ENCODE measurements around the gene PPP2R2B.

The PPP2R2B gene

DNA sequence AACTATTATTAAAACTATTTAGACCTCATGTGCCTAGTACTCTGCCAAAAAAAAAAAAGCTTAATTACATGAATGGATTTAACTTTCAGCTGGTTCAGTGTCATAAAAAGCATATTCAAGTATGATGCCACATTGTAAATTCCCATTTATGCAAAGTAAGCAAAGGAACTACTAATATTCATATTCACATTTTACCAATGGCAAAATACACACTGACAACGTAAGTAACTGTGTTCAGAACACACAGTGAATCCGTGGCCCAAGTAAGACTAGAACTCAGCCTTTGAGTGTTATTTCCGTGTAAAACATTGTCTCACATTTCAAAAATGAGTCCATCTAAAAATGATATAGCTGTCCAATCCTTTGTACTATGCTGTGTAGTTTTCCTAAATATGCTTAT, 56.8 kb downstream of the PPP2R2B start:
- DNase-seq, result no peak

DNA sequence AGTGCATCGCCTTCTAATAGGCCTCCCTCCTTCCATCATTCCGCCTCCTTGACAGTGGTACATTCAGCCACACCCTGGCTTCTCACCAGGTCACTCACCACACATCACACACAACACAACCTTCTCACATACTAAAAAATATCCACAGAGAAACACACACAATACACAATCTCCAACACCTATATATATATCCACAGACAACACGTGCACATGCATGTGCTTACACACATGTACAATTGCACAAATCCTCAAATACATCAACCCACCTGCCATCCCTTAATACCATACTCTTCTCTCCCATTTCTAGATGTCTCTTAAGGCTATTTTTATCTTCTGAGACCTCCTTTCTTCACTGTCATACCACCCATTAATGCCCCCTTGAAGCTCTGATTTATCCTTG, 57.6 kb downstream of the PPP2R2B start:
- DNase-seq, result no peak

DNA sequence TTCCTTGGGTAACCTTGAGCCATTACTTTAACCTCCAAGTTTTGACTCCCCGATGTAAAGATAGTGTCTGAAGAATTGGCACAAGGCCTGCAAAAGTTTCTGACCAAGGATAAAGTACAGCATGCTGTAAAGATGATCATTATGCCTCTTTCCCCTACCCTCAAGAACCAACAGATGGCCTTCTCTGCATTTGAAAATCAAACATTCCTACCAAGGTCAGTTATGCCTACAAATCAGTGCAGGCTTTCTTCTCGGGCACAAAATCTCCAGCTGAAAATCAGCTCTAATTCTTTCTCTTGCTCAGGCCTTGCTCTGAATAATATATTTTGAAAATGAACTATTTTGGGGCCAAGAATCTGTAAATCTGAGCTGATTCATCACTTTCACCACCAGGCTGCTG, 59.7 kb downstream of the PPP2R2B start:
- no peak for DNase-seq

DNA sequence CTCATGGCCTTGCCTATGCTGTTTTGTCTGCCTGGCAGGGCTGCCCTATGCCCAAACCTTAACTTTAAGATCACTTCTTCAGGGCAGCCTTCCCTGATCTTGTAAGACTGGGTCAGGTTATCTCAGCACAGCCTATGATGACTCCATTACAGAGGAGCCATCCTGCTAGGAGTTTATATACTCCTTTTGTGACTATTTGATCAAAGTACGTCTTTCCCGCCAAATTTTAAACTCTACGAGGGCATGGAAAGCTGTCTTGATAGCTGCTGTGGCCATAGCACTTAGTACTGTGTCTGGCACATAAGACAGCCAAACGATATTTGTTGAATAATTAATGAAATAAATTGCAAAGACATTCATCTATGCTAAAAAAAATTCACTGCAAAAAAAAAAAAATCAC, 60.6 kb downstream of the PPP2R2B start:
- no peak for DNase-seq

DNA sequence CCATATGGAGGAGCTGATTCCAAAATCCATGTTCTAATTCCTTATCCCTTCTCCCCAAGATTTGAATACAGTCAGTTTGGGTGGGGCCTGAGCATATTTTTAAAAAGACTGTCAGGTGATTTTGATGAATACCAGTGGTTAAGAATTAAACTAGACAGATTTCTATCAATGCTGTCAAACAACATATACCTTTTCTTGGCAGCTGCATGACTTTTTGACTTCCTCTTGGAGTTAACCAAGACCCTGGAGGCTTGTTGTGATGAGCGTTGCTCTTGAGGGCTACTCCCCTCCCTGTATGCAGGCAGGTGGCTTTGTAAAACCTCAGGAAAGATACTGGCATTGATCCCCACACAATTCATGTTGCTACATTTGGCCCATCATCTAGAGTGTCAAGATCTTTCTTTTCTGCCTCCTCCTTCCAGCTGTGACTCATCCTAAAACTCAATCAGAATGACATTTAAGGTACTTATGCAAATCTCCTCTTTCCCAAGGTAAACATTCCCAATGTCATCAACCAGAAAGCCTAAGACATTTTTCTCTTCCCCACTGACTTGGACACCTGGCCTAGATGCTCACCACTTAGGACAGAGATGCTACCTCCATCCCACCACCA, 61.7 kb downstream of the PPP2R2B start:
- DNase-seq, result no peak

DNA sequence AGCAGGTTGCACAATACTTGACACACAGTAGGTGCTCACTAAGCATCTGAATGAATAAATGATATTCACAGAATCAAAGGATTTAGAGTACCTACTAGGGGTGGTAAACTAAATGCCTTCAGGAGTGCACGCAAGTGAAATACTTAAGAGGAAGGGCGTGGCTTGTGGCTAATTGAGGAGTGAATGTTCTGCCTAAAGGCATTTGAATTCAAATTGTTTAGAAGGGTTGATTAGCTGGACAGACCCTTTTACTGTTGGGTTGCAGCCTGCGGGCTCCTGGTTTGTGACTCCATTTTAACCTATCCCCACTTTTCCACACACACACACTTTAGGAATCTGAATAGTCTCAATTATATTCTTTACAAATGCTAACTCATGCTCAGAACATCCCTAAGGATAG, 63.1 kb downstream of the PPP2R2B start:
- no peak for DNase-seq

DNA sequence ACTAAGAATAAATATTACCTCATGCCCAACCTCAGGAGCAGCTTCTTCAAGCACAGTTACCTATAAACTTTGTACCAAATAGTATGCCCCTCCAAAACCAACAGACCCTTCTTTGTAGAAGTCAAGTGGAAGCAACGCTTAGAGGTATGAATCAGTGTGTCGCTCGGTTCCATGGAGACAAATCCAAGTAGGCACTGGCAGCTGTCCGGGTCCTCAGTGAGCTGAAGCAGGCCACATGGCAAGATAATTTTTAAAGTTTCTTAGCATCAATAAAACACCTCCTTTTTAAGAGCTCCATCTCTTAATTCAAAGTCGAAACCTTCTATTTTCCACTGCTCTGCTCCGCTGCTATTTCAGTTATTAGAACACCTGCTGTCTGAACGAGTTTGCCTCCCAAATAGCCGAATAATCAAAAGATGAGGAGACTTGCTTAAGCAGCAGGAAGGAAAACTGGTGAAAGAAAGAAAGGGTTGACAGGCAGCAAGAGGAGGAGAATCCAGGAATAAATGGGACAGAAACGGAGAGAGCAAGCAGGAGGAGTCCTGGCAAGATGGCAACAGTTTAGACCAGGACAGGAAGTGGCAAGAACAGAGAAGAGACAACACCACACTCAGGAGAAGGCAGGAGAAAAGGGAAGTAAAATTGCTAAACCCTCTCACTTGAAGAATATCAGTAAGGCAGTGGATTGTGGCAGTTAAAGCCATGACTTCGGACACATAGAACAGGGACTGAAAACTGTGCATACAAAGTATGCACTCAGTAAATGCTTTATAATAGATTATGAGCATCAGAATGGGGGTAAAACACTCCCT, 65.0 kb downstream of the PPP2R2B start:
- peak; percentile 23 for DNase-seq

DNA sequence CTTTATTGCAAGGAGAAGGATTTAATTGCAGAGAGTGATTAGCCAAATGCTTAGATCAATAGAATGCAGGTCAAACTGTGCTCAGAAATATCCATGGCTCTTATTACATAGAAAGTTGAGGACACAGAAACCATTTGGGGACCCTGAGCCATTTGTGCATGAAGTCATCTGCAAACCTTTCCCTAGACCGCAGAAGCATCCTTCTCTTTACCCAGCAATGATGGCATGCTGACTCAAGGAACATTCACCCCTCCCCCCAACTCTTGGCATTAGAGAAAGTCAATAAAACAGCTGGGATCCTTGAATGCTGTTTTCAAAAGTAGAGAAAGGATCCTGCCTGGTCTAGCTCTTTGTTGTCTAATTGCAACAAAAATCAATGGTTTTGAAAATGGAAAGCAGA, 73.5 kb downstream of the PPP2R2B start:
- no peak for DNase-seq

DNA sequence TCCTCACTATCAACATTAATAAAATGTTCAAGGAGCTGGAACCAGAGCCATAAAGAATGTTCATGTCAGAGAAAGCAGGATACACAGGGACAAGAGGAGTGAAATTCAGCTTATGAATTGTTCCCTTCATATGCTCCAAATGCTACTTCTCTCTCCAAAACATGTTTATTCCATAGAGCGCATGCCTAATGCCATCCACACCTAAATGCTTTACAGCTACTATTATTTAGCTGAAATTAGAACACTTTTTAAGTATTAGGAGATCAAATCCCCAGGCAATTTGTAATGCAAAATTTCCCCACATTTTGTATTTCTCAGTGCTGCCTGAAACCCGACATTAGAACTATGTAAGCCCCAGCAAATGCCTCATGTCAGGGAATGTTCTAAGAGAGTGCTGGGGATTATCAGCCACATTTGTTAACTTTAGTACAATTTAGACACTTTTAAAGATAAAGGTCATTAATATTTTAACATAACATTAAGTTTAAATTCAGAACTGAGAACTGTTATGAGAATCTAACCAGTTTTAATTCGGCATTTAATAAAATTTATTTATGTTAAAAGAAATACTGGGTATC, 75.5 kb downstream of the PPP2R2B start:
- no peak for DNase-seq

DNA sequence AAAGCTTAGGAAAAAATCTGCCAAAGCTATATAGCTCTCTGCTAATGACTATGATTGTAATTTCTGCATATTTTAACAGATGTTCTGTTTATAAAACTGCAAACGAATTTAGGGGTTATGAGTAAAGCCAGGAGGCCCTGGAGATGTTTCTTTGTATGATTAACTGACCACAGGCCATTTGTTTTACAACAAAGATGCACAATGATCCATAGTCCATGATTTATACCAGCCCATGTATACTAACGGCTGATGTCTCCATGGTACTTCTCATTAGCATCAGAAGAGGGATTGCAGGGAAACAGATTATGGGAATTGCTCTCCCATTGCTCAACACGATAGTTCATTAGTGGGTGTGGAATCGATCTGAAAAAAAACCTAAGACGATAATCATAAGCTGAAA, 78.9 kb downstream of the PPP2R2B start:
- DNase-seq, result no peak

DNA sequence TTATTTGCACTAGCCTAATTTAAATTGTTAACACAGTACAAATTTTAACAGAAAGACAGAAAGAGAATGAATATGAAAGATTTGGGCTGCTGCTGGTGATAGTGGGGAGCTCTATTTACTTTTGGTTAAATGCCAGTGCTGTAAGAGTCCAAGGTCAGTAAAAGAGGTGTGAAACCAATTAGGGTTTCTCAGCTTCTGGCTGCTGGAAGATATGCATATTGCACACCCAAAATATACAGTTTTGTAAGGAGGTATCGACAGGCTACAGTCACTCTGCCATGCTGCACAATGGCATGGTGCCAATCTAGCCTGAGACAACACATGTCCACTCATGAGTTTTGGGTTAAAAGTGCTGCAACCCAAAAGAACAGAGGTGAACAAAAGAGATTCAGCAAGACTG, 79.3 kb downstream of the PPP2R2B start:
- no peak for DNase-seq

DNA sequence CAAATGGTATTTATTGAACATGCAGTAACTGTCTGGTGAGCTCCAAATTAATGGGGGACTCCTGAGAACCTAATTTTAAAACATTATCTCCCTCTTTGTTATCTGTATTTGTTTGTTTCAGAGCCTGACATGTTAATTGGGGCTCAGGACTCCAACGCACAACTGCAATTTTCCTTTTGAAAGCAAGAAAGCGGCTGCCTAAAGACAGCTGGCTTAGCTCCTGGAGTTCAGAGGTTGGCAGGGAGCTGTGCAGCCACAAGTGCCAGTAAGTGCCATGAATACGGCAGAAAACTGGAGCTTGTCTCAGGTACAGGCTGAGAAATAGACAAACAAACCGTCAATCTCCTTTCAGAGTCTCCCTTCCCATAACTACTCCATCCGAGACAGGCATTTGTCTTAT, 80.9 kb downstream of the PPP2R2B start:
- DNase-seq, result no peak

DNA sequence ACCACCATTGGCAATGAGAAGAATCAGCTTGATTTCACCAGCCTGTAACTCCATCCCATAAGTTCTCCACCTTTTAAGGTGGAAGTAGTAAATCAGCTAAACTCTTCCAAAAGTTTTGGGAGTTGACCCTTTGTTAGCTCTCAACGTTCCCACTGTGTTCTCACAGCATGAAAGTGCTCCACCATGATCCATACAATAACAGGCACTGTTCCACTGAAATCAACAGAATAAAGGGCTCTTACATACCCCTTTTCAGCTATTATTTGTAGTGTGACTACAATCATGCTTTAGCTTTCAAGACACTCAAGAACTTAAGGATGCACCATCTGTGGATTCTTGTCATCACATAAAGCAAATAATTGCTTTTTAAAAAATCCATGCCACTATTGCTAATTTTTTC, 81.6 kb downstream of the PPP2R2B start:
- no peak for DNase-seq

DNA sequence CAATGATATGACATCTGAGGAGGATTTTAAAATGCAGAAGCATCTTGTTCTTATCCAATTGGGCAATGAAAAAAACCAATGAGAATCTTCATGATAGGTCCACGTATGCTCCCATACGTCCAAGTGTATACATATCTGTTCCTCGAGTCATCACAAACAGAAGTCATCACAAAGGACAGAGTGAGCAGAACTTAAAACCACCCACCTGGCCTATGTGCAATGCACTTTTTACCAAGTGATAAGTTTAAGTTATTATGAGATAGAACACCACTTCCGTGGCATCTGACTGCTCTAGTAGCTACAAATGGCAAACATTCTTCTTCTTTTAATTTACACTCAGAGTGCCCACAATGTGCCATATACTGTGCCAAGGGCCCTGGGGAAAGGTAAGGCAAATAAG, 82.4 kb downstream of the PPP2R2B start:
- DNase-seq, result no peak

DNA sequence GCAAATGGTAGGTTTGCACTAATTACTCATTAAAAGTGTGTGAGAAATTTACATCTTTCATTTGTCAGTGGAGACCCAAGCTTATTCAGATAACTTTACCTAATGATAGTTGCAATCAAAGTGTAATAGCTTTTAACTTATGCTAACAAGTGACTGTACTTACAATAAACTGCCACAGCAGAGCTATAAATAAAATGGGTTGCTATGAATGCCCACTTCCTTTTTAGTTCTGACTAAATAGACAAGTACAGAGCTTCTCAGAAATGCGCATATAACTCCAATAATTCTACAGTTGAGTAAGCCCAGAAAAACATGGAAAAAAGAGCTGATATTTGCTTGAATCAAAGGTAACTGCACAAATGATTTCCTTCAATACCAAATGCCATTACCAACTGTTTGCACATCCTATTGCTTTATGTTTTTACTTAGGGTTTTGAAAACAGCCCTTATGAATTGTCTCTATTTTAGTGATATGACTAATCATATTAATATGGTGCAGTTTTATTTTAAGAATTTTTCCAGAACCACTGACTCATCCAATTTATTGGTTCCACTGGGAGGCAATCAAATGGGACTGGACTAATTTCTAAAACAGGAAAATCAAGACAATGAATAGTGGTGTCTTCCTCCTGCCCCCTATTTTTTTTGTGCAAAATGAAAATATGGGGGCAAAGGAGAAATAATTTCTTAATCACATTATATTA, 84.1 kb downstream of the PPP2R2B start:
- peak; percentile 46 for DNase-seq

DNA sequence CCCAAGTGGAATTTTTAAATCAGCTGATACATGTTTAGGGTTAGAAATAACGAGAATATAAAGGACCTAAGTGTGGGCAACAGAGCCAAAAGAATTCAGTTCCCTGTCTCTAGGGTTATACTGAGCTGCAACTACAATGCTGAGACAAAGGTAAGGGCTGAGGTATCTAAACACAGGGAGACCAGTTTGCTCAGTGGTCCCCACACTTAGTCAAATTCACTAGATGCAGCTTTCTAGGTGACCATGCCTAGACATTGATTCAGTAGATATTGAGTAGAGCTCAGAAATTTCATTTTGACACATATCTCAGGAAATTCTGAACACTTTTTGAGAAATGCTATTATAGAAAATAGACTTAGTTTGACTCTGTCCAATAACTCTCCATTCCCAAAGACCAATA, 84.8 kb downstream of the PPP2R2B start:
- no peak for DNase-seq

DNA sequence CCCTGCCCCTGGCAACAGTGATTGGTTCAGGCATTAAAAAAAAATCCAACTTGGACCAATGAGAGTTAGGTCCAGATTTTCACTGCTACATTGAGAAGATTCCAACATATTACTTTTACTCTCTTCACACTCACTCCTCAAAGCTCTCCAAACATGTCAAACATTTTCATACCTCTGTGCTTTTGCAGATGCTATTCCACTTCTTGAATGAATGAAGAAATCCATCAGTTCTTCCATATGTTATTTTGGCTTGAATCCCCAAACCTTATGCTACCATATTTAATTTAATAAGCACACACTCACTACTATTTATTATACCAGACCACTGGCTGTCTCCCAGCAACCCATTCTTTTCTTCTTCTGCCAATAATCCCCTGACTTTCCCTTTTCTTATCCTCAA, 87.1 kb downstream of the PPP2R2B start:
- no peak for DNase-seq

DNA sequence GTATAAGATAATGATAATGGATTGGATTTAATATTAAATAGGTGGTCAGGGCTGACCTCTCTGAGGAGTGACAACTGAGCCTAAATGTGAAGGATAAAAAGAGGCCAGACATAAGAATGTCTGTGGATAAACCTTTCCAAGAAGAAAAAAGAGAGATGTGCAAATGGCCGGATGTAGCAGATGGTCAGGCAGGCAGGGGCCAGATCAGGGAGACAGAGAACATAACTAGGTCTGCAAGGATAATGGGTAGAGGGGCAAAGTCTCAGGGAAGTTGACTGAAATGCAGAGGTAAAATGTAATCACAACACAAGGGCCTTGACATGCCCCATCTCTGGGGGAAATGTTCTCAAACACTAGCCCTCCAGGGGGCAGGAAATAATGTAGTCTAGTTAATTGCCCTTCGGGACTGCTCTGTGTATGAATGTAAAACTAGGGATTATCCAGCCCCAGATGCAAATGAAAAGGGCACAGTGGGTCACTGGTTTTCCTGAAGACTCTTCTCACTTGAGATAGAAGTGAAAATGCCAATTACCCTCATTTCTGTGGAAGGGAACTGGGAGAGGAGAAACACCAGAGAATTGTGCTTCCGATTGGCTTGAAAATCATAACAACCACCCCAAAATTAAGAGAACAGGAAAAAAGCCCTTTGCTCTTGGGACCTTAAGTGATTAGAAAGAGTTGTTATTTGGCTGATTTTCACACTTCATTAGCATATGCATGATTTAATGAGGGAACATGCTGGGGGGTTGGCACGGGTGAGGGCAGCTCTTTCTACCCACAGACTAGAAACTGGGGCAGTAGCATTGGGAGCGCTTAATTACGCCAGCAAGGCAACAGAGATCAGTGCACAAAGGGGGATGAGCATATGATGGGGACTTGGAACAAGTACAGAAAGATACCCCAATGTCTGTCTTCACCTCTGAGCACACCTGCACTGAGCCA, 88.6 kb downstream of the PPP2R2B start:
- DNase-seq, result no peak

DNA sequence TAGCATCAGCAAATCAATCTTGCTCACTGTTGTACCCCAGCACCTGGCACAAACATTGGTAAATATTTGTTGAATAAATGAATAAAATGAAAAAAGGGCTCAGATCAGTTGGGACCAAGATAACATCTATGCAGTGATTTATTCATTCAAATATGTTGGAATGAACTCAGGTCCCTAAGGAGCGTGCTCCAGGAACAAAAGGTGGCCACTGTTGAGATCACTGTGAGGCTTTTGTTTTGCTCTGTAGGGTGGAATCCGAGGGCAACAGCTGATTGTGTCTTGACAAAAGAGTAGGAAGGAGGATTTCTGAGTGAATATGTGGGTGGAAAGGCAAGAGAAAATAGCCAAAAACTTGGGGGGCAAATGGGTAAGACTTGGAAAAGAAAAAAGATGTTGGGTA, 89.7 kb downstream of the PPP2R2B start:
- DNase-seq, result no peak

DNA sequence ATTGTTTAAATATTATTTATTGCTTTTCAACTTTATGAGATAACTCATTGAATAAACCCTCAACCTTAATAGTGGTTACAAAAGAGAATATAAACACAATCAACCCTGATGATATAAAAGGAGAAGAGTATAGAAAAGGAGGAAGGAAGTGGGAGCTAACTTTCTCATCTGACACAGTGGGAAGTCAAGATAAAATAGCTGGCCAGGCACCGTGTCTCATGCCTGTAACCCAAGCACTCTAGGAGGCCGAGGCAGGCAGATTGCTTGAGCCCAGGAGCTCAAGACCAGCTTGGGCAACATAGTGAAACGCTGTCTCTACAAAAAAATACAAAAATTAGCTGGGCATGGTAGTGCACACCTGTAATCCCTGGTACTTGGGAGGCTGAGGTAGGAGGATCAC, 93.5 kb downstream of the PPP2R2B start:
- peak; percentile 28 for DNase-seq

DNA sequence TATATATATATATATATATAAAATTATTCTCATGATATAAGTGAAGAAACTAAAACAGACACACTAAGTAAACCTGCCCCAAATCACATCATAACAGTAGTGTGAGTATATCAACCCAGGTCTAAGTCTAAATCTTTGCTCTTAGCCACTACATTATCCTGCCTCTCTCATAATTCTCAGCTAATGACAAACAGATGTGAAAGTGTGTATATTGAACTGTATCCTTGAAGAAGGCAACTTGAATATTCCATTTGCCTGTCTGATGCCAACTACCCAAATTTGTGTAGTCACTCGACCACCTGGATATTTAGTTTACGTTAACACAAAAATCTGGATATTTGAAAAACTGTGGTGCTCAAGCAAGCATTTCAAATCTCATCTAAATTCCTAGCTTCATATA, 97.4 kb downstream of the PPP2R2B start:
- DNase-seq, result no peak

DNA sequence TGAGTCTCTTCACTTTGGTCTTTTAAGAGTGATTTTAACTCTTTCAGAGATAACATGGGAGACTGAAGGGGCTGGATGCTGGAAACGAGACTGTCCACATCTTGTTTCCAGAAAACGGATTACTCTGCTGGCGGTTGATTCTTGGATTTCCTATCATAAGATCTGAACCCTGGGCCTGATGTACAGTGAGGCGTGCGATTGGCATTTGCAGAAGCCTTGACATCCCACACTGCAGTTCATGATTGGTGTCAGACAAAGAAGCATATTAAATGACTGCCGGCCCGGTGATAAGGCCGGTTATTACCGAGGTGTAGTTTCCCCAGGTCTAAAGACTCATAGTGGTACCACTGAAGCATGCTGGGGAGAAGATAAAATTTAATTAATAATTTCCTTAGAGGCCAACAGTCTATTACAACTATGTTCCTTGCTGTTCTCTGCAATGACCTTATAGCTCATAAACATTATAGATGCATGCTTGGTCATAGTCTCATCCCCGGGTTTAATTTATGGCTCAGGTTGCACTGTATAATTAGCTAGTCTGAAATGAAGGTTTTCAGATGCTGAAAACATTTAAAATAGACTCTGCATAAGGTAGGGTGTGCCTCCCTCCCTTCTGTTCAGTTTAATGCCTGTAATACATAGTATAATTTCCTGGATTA, 99.2 kb downstream of the PPP2R2B start:
- DNase-seq, result no peak
